ENCODE data around the gene IGSF21. TPM values are rescaled to one million over a fixed set of nuclear protein-coding genes. Genes with fewer than 3 reads are reported as not detected.

Gene IGSF21
- total RNA-seq, 1 experiment from 2014 or later, result 5.2 TPM

DNA sequence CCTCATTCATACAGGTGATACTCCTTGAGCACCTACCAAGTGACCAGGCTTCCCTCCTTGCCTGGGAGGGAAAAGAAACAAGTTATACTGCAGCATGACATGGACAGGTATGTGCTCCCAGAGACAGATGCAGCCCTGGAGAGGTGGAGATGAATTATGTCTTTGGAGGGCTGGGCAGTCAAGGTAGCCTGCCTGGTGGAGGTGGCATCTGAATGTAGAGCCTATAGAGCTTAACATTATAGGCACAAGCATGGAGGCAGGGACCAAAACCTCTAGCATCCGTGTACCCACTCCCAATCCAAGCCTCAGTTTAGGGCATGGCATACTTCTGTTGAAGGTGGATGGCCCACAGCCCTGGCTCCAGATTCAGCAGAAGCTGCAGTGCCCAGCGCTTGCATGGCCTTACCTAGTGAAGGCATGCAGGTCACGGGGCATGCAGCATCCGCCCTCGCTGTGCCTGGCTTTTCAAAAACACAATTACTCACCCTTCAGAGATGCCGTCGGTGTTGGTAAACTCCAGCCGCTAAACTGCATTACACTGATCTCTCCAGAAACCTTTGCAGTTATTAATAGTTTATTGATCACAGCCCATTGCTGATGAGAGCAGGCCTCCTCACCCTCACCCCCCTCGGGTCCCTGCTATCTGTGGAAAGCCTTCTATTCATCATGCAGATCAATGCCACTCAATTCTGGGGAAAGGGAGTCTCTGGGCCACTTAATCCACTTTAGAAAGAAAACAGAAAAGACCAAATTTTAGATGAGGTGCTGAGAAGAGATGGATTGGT, 222.1 kb downstream of the IGSF21 start:
- DNase-seq, result no peak
- Histone ChIP-seq H3K18ac (ENCODE audit: insufficient read length, low read depth, low read length) (no peak overlapping the region), H3K79me1 (ENCODE audit: insufficient read depth, low read depth, low read length, poor library complexity, severe bottlenecking) (no peaks in the 10 kb centered on the region), H3K27ac (ENCODE audit: insufficient read length, low read depth, low read length) (no peak overlapping the region), H3K4me1 (ENCODE audit: insufficient read depth, low read length) (peaks cover 13% of the 10 kb centered on the region), H2AFZ (ENCODE audit: low read length) (no peak overlapping the region), H3K9me3 (ENCODE audit: control insufficient read depth, low read depth, low read length) (no peaks in the 10 kb centered on the region), H4K20me1 (ENCODE audit: control insufficient read depth, insufficient read depth, insufficient read length) (no peaks in the 10 kb centered on the region), H2AK5ac (ENCODE audit: insufficient read length, low read length) (no peak overlapping the region), H4K8ac (replicated peaks; ENCODE audit: insufficient read length, low read depth, low read length) (no peak overlapping the region), H2BK15ac (ENCODE audit: low read depth, low read length) (no peak overlapping the region), H3K9ac (ENCODE audit: extremely low read depth, insufficient read length, low read length) (no peak overlapping the region), H3T11ph (ENCODE audit: low read length) (no peak overlapping the region), H2BK120ac (ENCODE audit: low read depth, low read length, poor library complexity, severe bottlenecking) (no peak overlapping the region), H3K56ac (ENCODE audit: insufficient read length, low read depth, low read length) (no peak overlapping the region), H3K4ac (ENCODE audit: low read depth, low read length) (no peak overlapping the region), H4K5ac (ENCODE audit: insufficient read length, low read depth, low read length) (no peak overlapping the region), H3K79me2 (ENCODE audit: insufficient read depth, low read length) (no peaks in the 10 kb centered on the region), H3K4me2 (ENCODE audit: insufficient read depth, insufficient read length, low read length) (no peak overlapping the region), H2BK20ac (ENCODE audit: low read depth, low read length, poor library complexity, severe bottlenecking) (no peak overlapping the region), H2BK12ac (ENCODE audit: insufficient read length, low read depth, low read length) (no peak overlapping the region), H2BK5ac (ENCODE audit: insufficient read length, low read length) (no peak overlapping the region), H3K23me2 (ENCODE audit: insufficient read length, low read depth, low read length, poor library complexity, severe bottlenecking) (no peaks in the 10 kb centered on the region), H3K27me3 (ENCODE audit: insufficient read depth, low read length) (no peaks in the 10 kb centered on the region), H3K14ac (ENCODE audit: insufficient read depth, low read length) (no peak overlapping the region; the same call in 1 of the 2 replicates), H3K23ac (ENCODE audit: insufficient read length, low read depth, low read length) (no peak overlapping the region), H4K91ac (ENCODE audit: insufficient read length, low read depth, low read length) (no peak overlapping the region)
- WGBS (ENCODE audit: extremely low coverage, insufficient read length, low lambda C conversion rate), result no CpG with 5 or more reads among the region's 9 CpGs
- TF ChIP-seq, protein P1, sequence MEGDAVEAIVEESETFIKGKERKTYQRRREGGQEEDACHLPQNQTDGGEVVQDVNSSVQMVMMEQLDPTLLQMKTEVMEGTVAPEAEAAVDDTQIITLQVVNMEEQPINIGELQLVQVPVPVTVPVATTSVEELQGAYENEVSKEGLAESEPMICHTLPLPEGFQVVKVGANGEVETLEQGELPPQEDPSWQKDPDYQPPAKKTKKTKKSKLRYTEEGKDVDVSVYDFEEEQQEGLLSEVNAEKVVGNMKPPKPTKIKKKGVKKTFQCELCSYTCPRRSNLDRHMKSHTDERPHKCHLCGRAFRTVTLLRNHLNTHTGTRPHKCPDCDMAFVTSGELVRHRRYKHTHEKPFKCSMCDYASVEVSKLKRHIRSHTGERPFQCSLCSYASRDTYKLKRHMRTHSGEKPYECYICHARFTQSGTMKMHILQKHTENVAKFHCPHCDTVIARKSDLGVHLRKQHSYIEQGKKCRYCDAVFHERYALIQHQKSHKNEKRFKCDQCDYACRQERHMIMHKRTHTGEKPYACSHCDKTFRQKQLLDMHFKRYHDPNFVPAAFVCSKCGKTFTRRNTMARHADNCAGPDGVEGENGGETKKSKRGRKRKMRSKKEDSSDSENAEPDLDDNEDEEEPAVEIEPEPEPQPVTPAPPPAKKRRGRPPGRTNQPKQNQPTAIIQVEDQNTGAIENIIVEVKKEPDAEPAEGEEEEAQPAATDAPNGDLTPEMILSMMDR (conservative IDR thresholded peaks at IDR 0.05), result no peak
- Mint-ChIP-seq H3K4me3 (no peak overlapping the region), H3K9me3 (no peaks in the 10 kb centered on the region), H3K4me1 (peaks cover 33 to 42% of the 10 kb centered on the region in 2 experiments), H3K27ac (no peak overlapping the region), H3K36me3 (ENCODE audit: insufficient read depth in 1 of 3, low read depth in 3 of 3) (no peaks in the 10 kb centered on the region), H3K27me3 (ENCODE audit: low read depth) (peaks cover 5% of the 10 kb centered on the region)

Data from H9 (cell line).